ENCODE data around the gene THOP1.

The THOP1 gene

GRCh38 chr19:2827022-2827421 lies 41.7 kb downstream of the THOP1 start:
- DNase-seq (ENCODE audit: low read depth, low spot score), result no peak
- in situ Hi-C loops (cut with HindIII; ENCODE audit: low sequenced_read_pairs), result no loop called here
- no peak for TF ChIP-seq CTCF (IDR thresholded peaks at IDR 0.05; ENCODE audit: low read depth, low read length)
- no peak overlapping the region for H3K4me3 ChIP-seq (ENCODE audit: low read depth, low read length)

DNA sequence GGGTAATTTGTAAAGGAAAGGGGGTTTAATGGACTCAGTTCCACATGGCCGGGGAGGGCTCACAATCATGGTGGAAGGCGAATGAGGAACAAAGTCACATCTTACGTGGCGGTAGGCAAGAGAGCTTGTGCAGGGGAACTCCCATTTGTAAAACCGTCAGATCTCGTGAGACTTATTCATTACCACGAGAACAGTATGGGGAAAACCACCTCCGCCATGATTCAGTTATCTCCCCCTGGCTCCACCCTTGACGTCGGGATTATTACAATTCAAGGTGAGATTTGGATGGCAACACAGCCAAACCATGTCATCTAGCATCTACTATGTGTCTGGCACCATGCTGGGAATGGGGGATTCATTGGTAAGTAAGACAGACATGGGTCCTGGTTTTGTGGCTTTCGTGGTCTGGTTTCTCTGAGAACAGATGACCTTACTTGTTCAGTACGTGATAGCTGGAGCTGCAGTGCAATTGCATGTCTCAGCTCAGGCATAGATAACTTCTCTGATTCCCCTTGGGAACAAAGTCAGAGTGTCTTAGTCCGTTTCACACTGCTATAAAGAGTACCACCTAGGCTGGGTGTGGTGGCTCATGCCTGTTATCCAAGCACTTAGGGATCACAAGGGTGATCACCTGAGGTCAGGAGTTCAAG lies 42.7 kb downstream of the THOP1 start:
- TF ChIP-seq CTCF (IDR thresholded peaks at IDR 0.05; ENCODE audit: low read depth, low read length), result no peak
- in situ Hi-C loops (cut with HindIII; ENCODE audit: low sequenced_read_pairs), result no loop called here
- no peak overlapping the region for H3K4me3 ChIP-seq (ENCODE audit: low read depth, low read length)
- no peak for DNase-seq (ENCODE audit: low read depth, low spot score)

DNA sequence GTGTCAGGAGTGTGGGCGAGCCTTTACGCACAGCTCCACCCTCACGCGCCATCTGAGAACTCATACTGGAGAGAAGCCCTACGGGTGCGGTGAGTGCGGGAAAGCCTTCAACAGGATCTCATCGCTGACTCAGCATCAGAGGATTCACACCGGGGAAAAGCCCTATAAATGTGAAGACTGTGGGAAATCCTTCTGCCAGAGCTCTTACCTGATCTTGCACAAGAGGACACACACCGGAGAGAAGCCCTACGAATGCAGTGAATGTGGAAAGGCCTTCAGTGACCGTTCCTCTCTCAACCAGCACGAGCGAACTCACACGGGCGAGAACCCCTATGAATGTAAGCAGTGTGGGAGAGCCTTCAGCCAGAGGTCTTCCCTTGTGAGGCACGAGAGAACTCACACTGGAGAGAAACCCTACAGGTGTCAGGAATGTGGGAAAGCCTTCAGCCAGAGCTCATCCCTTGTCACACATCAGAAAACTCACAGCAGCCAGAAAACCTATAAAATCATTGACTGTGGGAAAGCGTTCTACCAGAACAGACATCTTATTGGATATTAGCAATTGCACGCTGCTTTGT lies 49.1 kb downstream of the THOP1 start:
- H3K4me3 ChIP-seq (ENCODE audit: low read depth, low read length), result no peak overlapping the region
- TF ChIP-seq CTCF (IDR thresholded peaks at IDR 0.05; ENCODE audit: low read depth, low read length), result no peak
- no peak for DNase-seq (ENCODE audit: low read depth, low spot score)
- in situ Hi-C loops (cut with HindIII; ENCODE audit: low sequenced_read_pairs), result no loop called here

GRCh38 chr19:2837430-2837829 lies 52.1 kb downstream of the THOP1 start:
- H3K4me3 ChIP-seq (ENCODE audit: low read depth, low read length), result no peak overlapping the region
- TF ChIP-seq CTCF (IDR thresholded peaks at IDR 0.05; ENCODE audit: low read depth, low read length), result no peak
- in situ Hi-C loops (cut with HindIII; ENCODE audit: low sequenced_read_pairs), result no loop called here
- DNase-seq (ENCODE audit: low read depth, low spot score), result no peak

DNA sequence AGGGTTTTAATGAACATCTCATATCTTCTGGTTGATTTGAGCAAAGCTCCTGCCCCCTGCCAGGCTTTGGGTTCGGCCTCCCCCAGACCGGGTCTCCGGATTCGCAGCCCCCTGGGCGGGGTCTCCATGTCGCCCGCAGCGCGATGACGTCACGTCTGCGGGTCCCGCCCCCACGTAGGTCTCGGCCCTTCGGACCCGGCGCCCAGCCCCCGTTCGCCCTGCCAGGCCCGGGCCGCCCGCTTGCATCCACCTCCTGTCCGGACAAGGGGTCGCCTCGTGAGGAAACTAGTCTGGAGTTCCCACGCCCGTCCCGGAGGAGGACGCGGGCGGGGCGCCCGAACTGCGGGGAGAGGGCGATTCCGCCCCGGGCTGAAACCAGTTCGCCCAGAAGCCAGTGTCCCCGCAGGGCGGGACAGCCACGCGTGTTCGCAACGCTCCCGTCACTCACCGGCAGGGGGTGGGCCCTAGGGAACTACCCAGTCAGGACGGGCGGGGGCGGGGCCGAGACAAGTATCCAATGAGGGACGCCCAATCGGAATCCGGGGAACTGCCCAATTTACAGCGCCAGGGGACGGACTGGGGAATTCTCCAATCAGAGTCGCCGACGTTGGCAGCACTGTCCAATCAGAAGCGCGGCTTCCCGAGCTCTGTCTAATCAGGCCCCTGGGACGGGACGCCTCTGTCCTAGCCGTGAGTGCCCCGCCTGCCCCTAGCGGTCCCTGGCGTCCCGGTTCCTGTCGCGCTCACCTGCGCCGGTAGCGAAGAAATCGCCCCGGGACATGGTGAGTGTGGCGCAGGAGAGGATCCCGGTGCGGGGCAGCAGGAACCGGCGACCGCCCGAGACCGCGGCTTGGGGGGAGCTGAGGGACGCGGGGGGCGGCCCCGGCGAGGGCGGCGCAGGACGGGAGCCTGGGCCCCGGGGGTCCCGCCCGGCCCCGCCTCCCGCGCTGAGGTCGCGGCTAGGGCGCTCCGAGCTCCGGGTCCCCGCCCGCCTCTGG lies 55.8 kb downstream of the THOP1 start, which contains the start of gene ZNF555:
ZNF555 (plus strand) TSS at position 682 of the 998 bp plus-strand sequence; CDS start at position 780, 98 bp downstream.
- peak within 1 kb of the TSS; percentile 75 for H3K4me3 ChIP-seq (ENCODE audit: low read depth, low read length)
- TF ChIP-seq CTCF (IDR thresholded peaks at IDR 0.05; ENCODE audit: low read depth, low read length), result peak; percentile 39
- in situ Hi-C loops (cut with HindIII; ENCODE audit: low sequenced_read_pairs), result no loop called here
- peak; percentile 99 for DNase-seq (ENCODE audit: low read depth, low spot score)

DNA sequence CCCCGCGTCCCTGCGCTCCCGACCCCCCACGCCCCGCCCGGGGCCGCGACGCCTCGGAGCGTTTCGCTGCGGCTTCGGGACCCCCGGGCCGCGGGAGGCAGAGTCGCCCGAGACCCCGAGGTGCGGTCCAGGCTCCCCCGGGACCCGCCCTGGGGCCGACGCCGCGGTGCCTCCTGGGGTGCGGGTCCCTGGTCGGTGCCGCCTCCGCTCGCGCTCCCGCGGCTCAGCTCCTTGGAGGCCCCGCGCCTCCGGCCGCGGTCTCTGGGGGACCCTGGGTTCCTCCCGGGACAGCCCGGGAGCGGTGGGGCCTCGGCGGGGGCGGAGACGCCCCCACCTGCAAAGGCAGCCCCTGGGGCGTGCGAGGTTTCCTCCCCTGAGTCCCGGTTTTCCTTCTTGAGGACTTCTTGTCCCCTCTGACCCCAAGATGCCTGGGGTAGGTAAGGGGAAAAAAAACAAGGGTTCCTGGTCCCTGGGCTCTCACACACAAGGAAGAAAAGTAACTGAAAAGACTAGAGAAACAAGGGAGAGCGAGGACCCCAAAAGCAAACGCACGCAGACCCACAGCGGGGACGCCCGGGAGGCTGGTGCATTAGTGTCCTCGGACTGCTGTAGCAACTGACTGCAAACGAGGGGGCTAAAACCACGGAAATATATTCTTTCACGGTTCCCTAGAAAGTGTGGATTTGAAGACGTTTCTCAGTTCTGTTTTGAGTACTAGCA lies 56.7 kb downstream of the THOP1 start:
- DNase-seq (ENCODE audit: low read depth, low spot score), result no peak
- TF ChIP-seq CTCF (IDR thresholded peaks at IDR 0.05; ENCODE audit: low read depth, low read length), result no peak
- peak overlapping the region; percentile 75 for H3K4me3 ChIP-seq (ENCODE audit: low read depth, low read length)
- in situ Hi-C loops (cut with HindIII; ENCODE audit: low sequenced_read_pairs), result no loop called here
